HepG2 (cell line): ENCODE measurements around the gene CATSPERE. TPM values are rescaled to one million over a fixed set of nuclear protein-coding genes. Genes with fewer than 3 reads are reported as not detected.

ENCODE experiments used
- DNMT1 ChIP-seq: sonication (generic); formaldehyde crosslinking; IDR thresholded peaks from 2 replicates; pipeline ENCODE4 v1.5.1; 2020; ENCODE audit warnings: mild to moderate bottlenecking, missing genetic modification reagents
- DR1 ChIP-seq: sonication (generic); formaldehyde crosslinking; IDR thresholded peaks from 2 replicates; pipeline ENCODE4 v1.8.0; 2021; ENCODE audit warnings: mild to moderate bottlenecking, missing genetic modification reagents, inconsistent platforms
- FLYWCH1 ChIP-seq: sonication (generic); formaldehyde crosslinking; IDR thresholded peaks from 2 replicates; pipeline ENCODE4 v1.8.1; 2023; ENCODE audit warnings: mild to moderate bottlenecking, missing genetic modification reagents
- FOXC1 ChIP-seq: sonication (generic); formaldehyde crosslinking; IDR thresholded peaks from 2 replicates; pipeline ENCODE4 v1.8.0; 2022; ENCODE audit warnings: mild to moderate bottlenecking, missing genetic modification reagents, borderline replicate concordance
- FOXK1 ChIP-seq: sonication (generic); formaldehyde crosslinking; IDR thresholded peaks from 2 replicates; pipeline ENCODE4 v1.4.0; 2020; ENCODE audit warnings: low read depth, missing genetic modification reagents, borderline replicate concordance
- GZF1 ChIP-seq: sonication (generic); formaldehyde crosslinking; IDR thresholded peaks from 2 replicates; pipeline ENCODE4 v1.5.1; 2020; ENCODE audit warnings: mild to moderate bottlenecking, missing genetic modification reagents
- HNRNPH1 ChIP-seq: fragments of 200-400 bp; formaldehyde crosslinking; optimal IDR thresholded peaks from 2 replicates; pipeline ENCODE3; 2017; ENCODE audit warnings: mild to moderate bottlenecking, low read depth, low read length
- KAT8 ChIP-seq: IDR thresholded peaks from 2 replicates; pipeline ENCODE4 v1.6.1; 2016; ENCODE audit warnings: missing genetic modification reagents, missing compliant biosample characterization
- MAF1 ChIP-seq: sonication (generic); formaldehyde crosslinking; IDR thresholded peaks from 2 replicates; pipeline ENCODE4 v1.5.0; 2020; ENCODE audit warnings: missing genetic modification reagents, borderline replicate concordance
- MAFK ChIP-seq, 2 experiments: IDR thresholded peaks in 1 of 2; conservative IDR thresholded peaks in 1 of 2; 2 replicates each; pipeline ENCODE4 v1.6.1; 2011; ENCODE audit warnings: improper control_type of control experiment in 2 of 2, low read length in 2 of 2
- TOPORS ChIP-seq: sonication (generic); formaldehyde crosslinking; IDR thresholded peaks from 2 replicates; pipeline ENCODE4 v1.8.0; 2023; ENCODE audit warnings: mild to moderate bottlenecking, missing genetic modification reagents
- YEATS4 ChIP-seq: sonication (generic); formaldehyde crosslinking; IDR thresholded peaks from 2 replicates; pipeline ENCODE4 v1.4.0; 2020; ENCODE audit warnings: missing genetic modification reagents, borderline replicate concordance
- polyA plus RNA-seq, 8 experiments: library from polyadenylated mRNA; depleted of rRNA in 3 of 8; stranded (reverse) in 7 of 8; unstranded in 1 of 8; fragments of >200 nt; fragmentation: Illumina TruSeq in 4 of 8; extraction: Trizol in 4 of 8; gene quantifications; 2 replicates each; pipeline versions ENCODE4 v1.2.1 to v1.2.3, GENCODE V29; 2011 to 2016; ENCODE audit warnings: low read depth in 4 of 8, missing spikeins in 1 of 8, mixed read lengths in 1 of 8; ENCODE audit not compliant: insufficient read depth in 1 of 8
- total RNA-seq, 5 experiments: library from RNA; depleted of rRNA; stranded (reverse); fragments of >200 nt; fragmentation: Illumina TruSeq; extraction: Trizol; gene quantifications; 2 replicates each; pipeline ENCODE4 v1.2.3, GENCODE V29; 2016; ENCODE audit warnings: low read depth in 1 of 5
- TF ChIP-seq, protein P1 (sequence below): sonication (generic); formaldehyde crosslinking; IDR thresholded peaks from 2 replicates; pipeline ENCODE4 v1.8.1; 2023; ENCODE audit warnings: mild to moderate bottlenecking, inconsistent platforms, moderate library complexity, missing genetic modification reagents, borderline replicate concordance
- TF ChIP-seq, protein P2 (sequence below): sonication (generic); formaldehyde crosslinking; IDR thresholded peaks from 2 replicates; pipeline ENCODE4 v1.5.0; 2020; ENCODE audit warnings: mild to moderate bottlenecking, missing genetic modification reagents
- TF ChIP-seq, protein P3 (sequence below): IDR thresholded peaks from 2 replicates; pipeline ENCODE4 v1.4.0; 2020; ENCODE audit warnings: mild to moderate bottlenecking, missing genetic modification reagents
- TF ChIP-seq, protein P4 (sequence below): sonication (generic); formaldehyde crosslinking; IDR thresholded peaks from 2 replicates; pipeline ENCODE4 v1.5.0; 2020; ENCODE audit warnings: missing genetic modification reagents

CATSPERE gene
- total and polyA plus RNA-seq, 2 of the 13 experiments (the other 11 are each of a cell fraction or from before 2014, with no cell fraction given): 0.34 to 0.51 TPM

DNA sequence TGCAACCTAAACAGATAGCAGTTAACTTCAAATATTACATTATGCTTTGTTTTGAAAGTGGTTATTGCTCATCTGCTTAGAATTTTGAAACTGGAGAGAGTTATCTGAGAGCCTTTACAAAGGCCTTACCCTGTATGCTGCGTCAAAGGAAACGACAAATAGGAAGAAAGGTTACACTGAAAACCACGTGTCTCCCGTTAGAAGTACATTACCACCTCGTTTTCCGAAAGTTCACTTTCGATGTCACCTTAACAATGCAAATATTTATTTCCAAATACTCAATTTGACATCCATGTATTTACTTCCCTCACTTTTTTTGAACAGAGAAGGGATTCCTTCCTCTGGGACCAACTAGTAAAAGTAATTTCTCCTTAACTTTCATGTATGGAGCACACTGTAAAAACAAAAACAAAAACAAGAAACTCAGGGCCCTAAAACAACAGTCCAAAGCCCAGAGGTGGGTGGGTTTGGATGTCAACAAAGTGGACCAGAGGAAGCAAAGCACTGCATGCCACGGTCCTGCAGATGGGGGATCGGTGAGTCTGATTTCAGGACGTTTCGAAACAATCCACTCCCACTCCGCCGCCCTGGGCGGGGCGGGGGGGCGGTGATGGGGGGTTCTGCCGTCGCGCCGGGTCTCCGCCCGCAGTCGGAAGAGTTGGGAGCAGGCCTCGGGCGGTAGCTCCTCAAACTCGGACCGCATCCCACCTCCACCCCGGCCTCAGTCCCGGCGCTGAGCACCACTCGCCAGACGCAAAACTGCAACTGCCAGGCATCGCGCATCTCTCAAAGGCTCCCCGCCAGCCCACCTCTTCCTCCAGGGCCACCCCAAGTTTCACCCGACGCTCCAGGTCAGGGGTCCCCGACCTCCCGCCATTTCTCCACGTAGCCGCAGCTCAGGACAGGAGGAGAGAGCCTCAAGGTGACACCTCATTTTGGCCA lies 10.2 kb upstream of the CATSPERE start (continued):
- TF ChIP-seq FLYWCH1 (CRISPR knock-in tag) (no peak), MAFK (conservative IDR thresholded peaks at IDR 0.05 in 1 of 2, IDR thresholded peaks at IDR 0.05 in 1 of 2; ENCODE audit: low read length in 2 of 2) (no peak), DR1 (CRISPR knock-in tag) (no peak), KAT8 (CRISPR knock-in tag) (no peak), TOPORS (CRISPR knock-in tag) (no peak), DNMT1 (CRISPR knock-in tag) (no peak), YEATS4 (CRISPR knock-in tag) (peak; percentile 3; the same call in 1 of the 2 replicates), FOXK1 (CRISPR knock-in tag) (no peak), MAF1 (CRISPR knock-in tag) (no peak), GZF1 (CRISPR knock-in tag) (no peak), HNRNPH1 (no peak), FOXC1 (CRISPR knock-in tag) (no peak; the same call in 1 of the 2 replicates)
- TF ChIP-seq, protein P1, sequence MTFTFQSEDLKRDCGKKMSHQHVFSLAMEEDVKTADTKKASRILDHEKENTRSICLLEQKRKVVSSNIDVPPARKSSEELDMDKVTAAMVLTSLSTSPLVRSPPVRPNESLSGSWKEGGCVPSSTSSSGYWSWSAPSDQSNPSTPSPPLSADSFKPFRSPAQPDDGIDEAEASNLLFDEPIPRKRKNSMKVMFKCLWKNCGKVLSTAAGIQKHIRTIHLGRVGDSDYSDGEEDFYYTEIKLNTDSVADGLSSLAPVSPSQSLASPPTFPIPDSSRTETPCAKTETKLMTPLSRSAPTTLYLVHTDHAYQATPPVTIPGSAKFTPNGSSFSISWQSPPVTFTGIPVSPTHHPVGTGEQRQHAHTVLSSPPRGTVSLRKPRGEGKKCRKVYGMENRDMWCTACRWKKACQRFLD (CRISPR knock-in tag): no peak
- TF ChIP-seq, protein P2, sequence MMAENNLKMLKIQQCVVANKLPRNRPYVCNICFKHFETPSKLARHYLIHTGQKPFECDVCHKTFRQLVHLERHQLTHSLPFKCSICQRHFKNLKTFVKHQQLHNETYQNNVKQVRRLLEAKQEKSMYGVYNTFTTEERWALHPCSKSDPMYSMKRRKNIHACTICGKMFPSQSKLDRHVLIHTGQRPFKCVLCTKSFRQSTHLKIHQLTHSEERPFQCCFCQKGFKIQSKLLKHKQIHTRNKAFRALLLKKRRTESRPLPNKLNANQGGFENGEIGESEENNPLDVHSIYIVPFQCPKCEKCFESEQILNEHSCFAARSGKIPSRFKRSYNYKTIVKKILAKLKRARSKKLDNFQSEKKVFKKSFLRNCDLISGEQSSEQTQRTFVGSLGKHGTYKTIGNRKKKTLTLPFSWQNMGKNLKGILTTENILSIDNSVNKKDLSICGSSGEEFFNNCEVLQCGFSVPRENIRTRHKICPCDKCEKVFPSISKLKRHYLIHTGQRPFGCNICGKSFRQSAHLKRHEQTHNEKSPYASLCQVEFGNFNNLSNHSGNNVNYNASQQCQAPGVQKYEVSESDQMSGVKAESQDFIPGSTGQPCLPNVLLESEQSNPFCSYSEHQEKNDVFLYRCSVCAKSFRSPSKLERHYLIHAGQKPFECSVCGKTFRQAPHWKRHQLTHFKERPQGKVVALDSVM (CRISPR knock-in tag): no peak
- TF ChIP-seq, protein P3, sequence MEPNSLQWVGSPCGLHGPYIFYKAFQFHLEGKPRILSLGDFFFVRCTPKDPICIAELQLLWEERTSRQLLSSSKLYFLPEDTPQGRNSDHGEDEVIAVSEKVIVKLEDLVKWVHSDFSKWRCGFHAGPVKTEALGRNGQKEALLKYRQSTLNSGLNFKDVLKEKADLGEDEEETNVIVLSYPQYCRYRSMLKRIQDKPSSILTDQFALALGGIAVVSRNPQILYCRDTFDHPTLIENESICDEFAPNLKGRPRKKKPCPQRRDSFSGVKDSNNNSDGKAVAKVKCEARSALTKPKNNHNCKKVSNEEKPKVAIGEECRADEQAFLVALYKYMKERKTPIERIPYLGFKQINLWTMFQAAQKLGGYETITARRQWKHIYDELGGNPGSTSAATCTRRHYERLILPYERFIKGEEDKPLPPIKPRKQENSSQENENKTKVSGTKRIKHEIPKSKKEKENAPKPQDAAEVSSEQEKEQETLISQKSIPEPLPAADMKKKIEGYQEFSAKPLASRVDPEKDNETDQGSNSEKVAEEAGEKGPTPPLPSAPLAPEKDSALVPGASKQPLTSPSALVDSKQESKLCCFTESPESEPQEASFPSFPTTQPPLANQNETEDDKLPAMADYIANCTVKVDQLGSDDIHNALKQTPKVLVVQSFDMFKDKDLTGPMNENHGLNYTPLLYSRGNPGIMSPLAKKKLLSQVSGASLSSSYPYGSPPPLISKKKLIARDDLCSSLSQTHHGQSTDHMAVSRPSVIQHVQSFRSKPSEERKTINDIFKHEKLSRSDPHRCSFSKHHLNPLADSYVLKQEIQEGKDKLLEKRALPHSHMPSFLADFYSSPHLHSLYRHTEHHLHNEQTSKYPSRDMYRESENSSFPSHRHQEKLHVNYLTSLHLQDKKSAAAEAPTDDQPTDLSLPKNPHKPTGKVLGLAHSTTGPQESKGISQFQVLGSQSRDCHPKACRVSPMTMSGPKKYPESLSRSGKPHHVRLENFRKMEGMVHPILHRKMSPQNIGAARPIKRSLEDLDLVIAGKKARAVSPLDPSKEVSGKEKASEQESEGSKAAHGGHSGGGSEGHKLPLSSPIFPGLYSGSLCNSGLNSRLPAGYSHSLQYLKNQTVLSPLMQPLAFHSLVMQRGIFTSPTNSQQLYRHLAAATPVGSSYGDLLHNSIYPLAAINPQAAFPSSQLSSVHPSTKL (CRISPR knock-in tag): peak; percentile 1; the same call in 1 of the 2 replicates
- TF ChIP-seq, protein P4, sequence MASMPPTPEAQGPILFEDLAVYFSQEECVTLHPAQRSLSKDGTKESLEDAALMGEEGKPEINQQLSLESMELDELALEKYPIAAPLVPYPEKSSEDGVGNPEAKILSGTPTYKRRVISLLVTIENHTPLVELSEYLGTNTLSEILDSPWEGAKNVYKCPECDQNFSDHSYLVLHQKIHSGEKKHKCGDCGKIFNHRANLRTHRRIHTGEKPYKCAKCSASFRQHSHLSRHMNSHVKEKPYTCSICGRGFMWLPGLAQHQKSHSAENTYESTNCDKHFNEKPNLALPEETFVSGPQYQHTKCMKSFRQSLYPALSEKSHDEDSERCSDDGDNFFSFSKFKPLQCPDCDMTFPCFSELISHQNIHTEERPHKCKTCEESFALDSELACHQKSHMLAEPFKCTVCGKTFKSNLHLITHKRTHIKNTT: no peak
